Upper lobe of left lung (tissue), 6 donors: ENCODE measurements around the gene VDR. TPM values are rescaled to one million over a fixed set of nuclear protein-coding genes. Genes with fewer than 3 reads are reported as not detected.

Source experiments
- ATAC-seq, 2 donors: fragments of 200-7000 bp; cut with Tn5 transposase; one replicate each; pipeline ENCODE4 v1.9.1; 2022; ENCODE audit warnings: mild to moderate bottlenecking in 2 of 2, moderate library complexity in 2 of 2; ENCODE audit not compliant: low FRiP score in 2 of 2
- DNase-seq, 2 donors: peaks; one replicate each; pipeline ENCODE4 v3.0.0-alpha.2; 2019 to 2020
- H3K27ac ChIP-seq, 4 donors: fragments of 200-600 bp; sonication (generic); one replicate each; pipeline ENCODE4 v1.5.1; 2016 to 2019
- H3K27me3 ChIP-seq, 4 donors: fragments of 200-600 bp; sonication (generic); one replicate each; pipeline ENCODE4 v1.5.1; 2017 to 2019
- H3K36me3 ChIP-seq, 4 donors: fragments of 200-600 bp; sonication (generic); one replicate each; pipeline ENCODE4 v1.5.1; 2016 to 2019
- H3K4me1 ChIP-seq, 4 donors: fragments of 200-600 bp; sonication (generic); one replicate each; pipeline ENCODE4 v1.5.1; 2018 to 2019
- H3K4me3 ChIP-seq, 4 donors: fragments of 200-600 bp; sonication (generic); one replicate each; pipeline ENCODE4 v1.5.1; 2017 to 2019; ENCODE audit warnings: mild to moderate bottlenecking in 2 of 4, moderate library complexity in 1 of 4
- H3K9me3 ChIP-seq, 4 donors: fragments of 200-600 bp; sonication (generic); one replicate each; pipeline ENCODE4 v1.5.1; 2018 to 2019
- CTCF ChIP-seq, 6 experiments: fragments of 450-650 bp in 4 of 6; fragments of 200-600 bp in 2 of 6; sonication (generic) in 2 of 6; IDR thresholded peaks; one replicate each; pipeline ENCODE4 v1.5.1; 2016 to 2019; ENCODE audit warnings: antibody characterized with exemption in 6 of 6
- EP300 ChIP-seq, 4 donors: sonication (generic); formaldehyde crosslinking; IDR thresholded peaks; one replicate each; pipeline ENCODE4 v1.5.1; 2017; ENCODE audit warnings: antibody characterized with exemption in 4 of 4, control low read depth in 2 of 4
- POLR2A ChIP-seq, 4 donors: fragments of 450-650 bp; IDR thresholded peaks; one replicate each; pipeline ENCODE4 v1.5.1; 2016 to 2017; ENCODE audit warnings: antibody characterized with exemption in 4 of 4, mild to moderate bottlenecking in 2 of 4
- POLR2AphosphoS5 ChIP-seq, 2 donors: sonication (generic); formaldehyde crosslinking; IDR thresholded peaks; one replicate each; pipeline ENCODE4 v1.5.1; 2017; ENCODE audit warnings: antibody characterized with exemption in 2 of 2
- WGBS, 2 donors: methylation state at CpG; one replicate each; pipeline ENCODE4 v1.1.5; 2017 to 2018; 5-methylcytosine and 5-hydroxymethylcytosine counted together
- total RNA-seq, 6 donors: library from RNA; depleted of rRNA in 4 of 6; stranded (reverse); fragments of >200 nt in 4 of 6; gene quantifications; one replicate each; pipeline versions ENCODE4 v1.1.0 to v1.2.1, GENCODE V29; 2016 to 2021
- donor health status: DM: no; HTN: no; CAD: no; lungs with moderate emphysema.
- donor health status: DM: no; HTN: yes; CAD: no; lungs with severe emphysema.

VDR gene
- total RNA-seq, 6 donors from 2014 or later = 23.0 to 41.1 (median 27.5) TPM

GRCh38 chr12:47943623-47944340, 39.0 kb upstream of the VDR start:
- Histone ChIP-seq H3K27me3 (peaks cover 0 to 6% (median 1%) of the 10 kb centered on the region in 4 donors), H3K36me3 (no peaks in the 10 kb centered on the region), H3K9me3 (no peaks in the 10 kb centered on the region), H3K4me1 (peaks cover 0 to 23% (median 5%) of the 10 kb centered on the region in 4 donors), H3K4me3 (no peak overlapping the region), H3K27ac (no peak overlapping the region)
- DNase-seq (peak in 1 of 2 donors; percentile 40), ATAC-seq (no peak)
- TF ChIP-seq POLR2AphosphoS5 (IDR thresholded peaks at IDR 0.05) (no peak), POLR2A (IDR thresholded peaks at IDR 0.05) (no peak), EP300 (IDR thresholded peaks at IDR 0.05) (no peak), CTCF (IDR thresholded peaks at IDR 0.05) (no peak)
- WGBS, 2 donors = 64 to 81% methylated on average over 11 to 12 of the region's 12 CpGs

- Histone ChIP-seq H3K36me3 (no peaks in the 10 kb centered on the region), H3K27me3 (peaks cover 0 to 6% (median 1%) of the 10 kb centered on the region in 4 donors), H3K27ac (no peak overlapping the region), H3K4me1 (peaks cover 0 to 22% (median 5%) of the 10 kb centered on the region in 4 donors), H3K4me3 (no peak overlapping the region), H3K9me3 (no peaks in the 10 kb centered on the region)
- no peak for ATAC-seq
- 57 to 61% methylated on average over 18 to 29 of the region's 31 CpGs for WGBS, 2 donors
- DNase-seq = peak in 1 of 2 donors; percentile 73
- no peak for TF ChIP-seq CTCF (IDR thresholded peaks at IDR 0.05)
Measured at GRCh38 chr12:47942614-47943225, 37.9 kb upstream of the VDR start.

- H3K27ac ChIP-seq = no peak overlapping the region
- no peaks in the 10 kb centered on the region for H3K36me3 ChIP-seq
- H3K27me3 ChIP-seq = peaks cover 0 to 6% (median 1%) of the 10 kb centered on the region in 4 donors
- DNase-seq (peak; percentile 4 to 78), ATAC-seq (peak in 1 of 2 donors; percentile 17)
- 33 to 49% methylated on average over 22 to 39 of the region's 40 CpGs for WGBS, 2 donors
- no peak overlapping the region for H3K4me3 ChIP-seq
- H3K4me1 ChIP-seq = peaks cover 0 to 15% (median 4%) of the 10 kb centered on the region in 4 donors
- TF ChIP-seq EP300 (IDR thresholded peaks at IDR 0.05) = no peak
- no peak for TF ChIP-seq POLR2AphosphoS5 (IDR thresholded peaks at IDR 0.05)
- peak in 2 of 6 experiments; percentile 18 to 38 for TF ChIP-seq CTCF (IDR thresholded peaks at IDR 0.05)
- no peak for TF ChIP-seq POLR2A (IDR thresholded peaks at IDR 0.05)
- H3K9me3 ChIP-seq = no peaks in the 10 kb centered on the region
Measured at GRCh38 chr12:47941871-47942613, 37.2 kb upstream of the VDR start.

- DNase-seq (peak in 1 of 2 donors; percentile 14), ATAC-seq (no peak)
- WGBS, 2 donors = 78 to 84% methylated on average over 9 of the region's 9 CpGs
- H3K27ac ChIP-seq = no peak overlapping the region
- H3K27me3 ChIP-seq = peaks cover 0 to 6% (median 1%) of the 10 kb centered on the region in 4 donors
- no peaks in the 10 kb centered on the region for H3K9me3 ChIP-seq
- no peaks in the 10 kb centered on the region for H3K36me3 ChIP-seq
- H3K4me3 ChIP-seq = no peak overlapping the region
- TF ChIP-seq POLR2A (IDR thresholded peaks at IDR 0.05) (no peak), EP300 (IDR thresholded peaks at IDR 0.05) (no peak), POLR2AphosphoS5 (IDR thresholded peaks at IDR 0.05) (no peak), CTCF (IDR thresholded peaks at IDR 0.05) (no peak)
- peaks cover 0 to 9% (median 3%) of the 10 kb centered on the region in 4 donors for H3K4me1 ChIP-seq
Measured at GRCh38 chr12:47941475-47941780, 36.6 kb upstream of the VDR start.
